ENCODE results near the gene ICA1. TPM values are rescaled to one million over a fixed set of nuclear protein-coding genes. Genes with fewer than 3 reads are reported as not detected.

The ICA1 gene
- total and polyA plus RNA-seq, 8 donors, result 19.1 to 458 (median 77.4) TPM

DNA sequence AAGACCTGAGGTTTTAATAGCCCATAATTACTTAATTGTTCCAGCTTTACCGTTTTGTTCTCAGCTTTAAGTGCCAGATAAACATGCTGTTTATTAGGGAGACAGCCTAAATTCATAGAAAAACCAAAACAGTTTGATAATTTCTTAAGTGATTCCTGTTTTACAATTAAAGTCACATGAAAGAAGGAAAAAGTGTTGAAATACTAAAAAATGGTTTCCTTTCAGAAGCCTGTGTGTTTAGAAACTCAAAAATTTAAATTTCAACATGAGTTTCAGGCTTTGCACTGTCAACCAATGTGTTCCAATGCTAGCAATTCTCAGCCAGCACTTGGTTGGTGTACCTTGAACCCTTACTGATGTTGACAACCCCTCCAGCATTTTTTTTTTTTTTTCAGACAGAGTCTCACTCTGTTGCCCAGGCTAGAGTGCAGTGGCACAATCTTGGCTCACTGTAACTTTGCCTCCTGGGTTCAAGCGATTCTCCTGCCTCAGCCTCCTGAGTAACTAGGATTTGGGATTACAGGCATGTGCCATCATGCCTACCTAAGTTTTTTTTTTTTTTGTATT is 135.3 kb downstream of the ICA1 start:
- intact Hi-C loops (cut with DNase I; ENCODE audit: low total_unique reads), result no loop called here
- Histone ChIP-seq H3K27me3 (no peaks in the 10 kb centered on the region), H3K4me3 (no peak overlapping the region), H3K4me1 (peaks cover 0 to 7% (median 0%) of the 10 kb centered on the region in 4 donors), H3K36me3 (peaks cover 4 to 54% (median 31%) of the 10 kb centered on the region in 4 donors), H3K27ac (peak overlapping the region in 2 of 5 donors; percentile 10 to 69), H3K9me3 (no peaks in the 10 kb centered on the region)
- WGBS, 5 donors, result 78 to 85% (median 80%) methylated on average over 2 of the region's 2 CpGs
- no peak for TF ChIP-seq EP300 (IDR thresholded peaks at IDR 0.05)
- DNase-seq, result no peak

GRCh38 chr7:8125680-8126444 is 136.1 kb downstream of the ICA1 start:
- Histone ChIP-seq H3K9me3 (no peaks in the 10 kb centered on the region), H3K27ac (peak overlapping the region in 4 of 5 donors; percentile 10 to 69 (median 45)), H3K36me3 (peaks cover 4 to 58% (median 35%) of the 10 kb centered on the region in 4 donors), H3K4me1 (peaks cover 0 to 7% (median 0%) of the 10 kb centered on the region in 4 donors), H3K4me3 (no peak overlapping the region), H3K27me3 (no peaks in the 10 kb centered on the region)
- intact Hi-C loops (cut with DNase I; ENCODE audit: low total_unique reads), result no loop called here
- WGBS, 5 donors, result 70 to 77% (median 74%) methylated on average over 7 to 8 of the region's 8 CpGs
- DNase-seq, result peak; percentile 38 to 59
- TF ChIP-seq CTCF (IDR thresholded peaks at IDR 0.05) (no peak), POLR2AphosphoS5 (IDR thresholded peaks at IDR 0.05) (no peak), POLR2A (IDR thresholded peaks at IDR 0.05) (no peak), EP300 (IDR thresholded peaks at IDR 0.05) (no peak)

GRCh38 chr7:8121243-8121642 is 140.7 kb downstream of the ICA1 start:
- Histone ChIP-seq H3K4me1 (peaks cover 0 to 7% (median 0%) of the 10 kb centered on the region in 4 donors), H3K4me3 (no peak overlapping the region), H3K27me3 (no peaks in the 10 kb centered on the region), H3K36me3 (peaks cover 4 to 72% (median 42%) of the 10 kb centered on the region in 4 donors), H3K9me3 (no peaks in the 10 kb centered on the region), H3K27ac (no peak overlapping the region)
- WGBS, 5 donors, result 80 to 92% (median 87%) methylated on average over 3 of the region's 3 CpGs
- intact Hi-C loops (cut with DNase I; ENCODE audit: low total_unique reads), result no loop called here
- TF ChIP-seq POLR2AphosphoS5 (IDR thresholded peaks at IDR 0.05) (no peak), CTCF (IDR thresholded peaks at IDR 0.05) (no peak), POLR2A (IDR thresholded peaks at IDR 0.05) (no peak), EP300 (IDR thresholded peaks at IDR 0.05) (no peak)
- peak in 1 of 2 donors; percentile 23 for DNase-seq

- intact Hi-C loops (cut with DNase I; ENCODE audit: low total_unique reads), result no loop called here
- 85 to 95% (median 90%) methylated on average over 12 of the region's 12 CpGs for WGBS, 5 donors
- Histone ChIP-seq H3K27ac (no peak overlapping the region), H3K4me3 (no peak overlapping the region), H3K4me1 (peaks cover 0 to 5% (median 0%) of the 10 kb centered on the region in 4 donors), H3K36me3 (peaks cover under 1 to 66% (median 35%) of the 10 kb centered on the region in 4 donors), H3K9me3 (no peaks in the 10 kb centered on the region), H3K27me3 (no peaks in the 10 kb centered on the region)
- no peak for DNase-seq
- TF ChIP-seq POLR2AphosphoS5 (IDR thresholded peaks at IDR 0.05) (no peak), POLR2A (IDR thresholded peaks at IDR 0.05) (no peak)
These were observed 141.4 kb downstream of the ICA1 start for GRCh38 chr7:8120390-8121058.

DNA sequence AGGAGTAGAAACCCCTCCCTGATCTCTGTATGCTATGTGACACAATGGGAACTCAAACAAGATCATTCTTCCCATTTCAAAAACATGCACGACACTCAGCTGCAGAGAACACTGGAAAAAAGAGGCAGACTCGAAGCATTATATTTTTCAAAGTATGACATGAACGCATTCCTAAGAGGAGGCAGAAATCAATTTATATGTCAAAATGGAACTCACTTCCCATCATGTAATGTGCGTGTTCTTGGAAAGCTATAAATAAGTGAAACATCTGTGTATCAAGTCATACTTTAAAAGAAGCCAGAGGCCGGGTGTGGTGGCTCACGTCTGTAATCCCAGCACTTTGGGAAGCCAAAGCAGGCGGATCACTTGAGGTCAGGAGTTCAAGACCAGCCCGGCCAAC is 142.7 kb downstream of the ICA1 start:
- Histone ChIP-seq H3K9me3 (no peaks in the 10 kb centered on the region), H3K36me3 (peaks cover 0 to 56% (median 35%) of the 10 kb centered on the region in 4 donors), H3K4me3 (no peak overlapping the region), H3K27me3 (no peaks in the 10 kb centered on the region), H3K27ac (no peak overlapping the region), H3K4me1 (no peaks in the 10 kb centered on the region)
- no peak for TF ChIP-seq POLR2AphosphoS5 (IDR thresholded peaks at IDR 0.05)
- no peak for TF ChIP-seq EP300 (IDR thresholded peaks at IDR 0.05)
- TF ChIP-seq POLR2A (IDR thresholded peaks at IDR 0.05), result no peak
- TF ChIP-seq CTCF (IDR thresholded peaks at IDR 0.05), result no peak
- intact Hi-C loops (cut with DNase I; ENCODE audit: low total_unique reads), result no loop called here
- 67 to 87% (median 80%) methylated on average over 8 of the region's 8 CpGs for WGBS, 5 donors
- peak in 1 of 2 donors; percentile 26 for DNase-seq

All from stomach (tissue), 9 donors.